ENCODE data around the gene CEP131. TPM values are rescaled to one million over a fixed set of nuclear protein-coding genes. Genes with fewer than 3 reads are reported as not detected.

CEP131 gene
- total RNA-seq, result 11.3 and 12.3 TPM in 2 replicates

DNA sequence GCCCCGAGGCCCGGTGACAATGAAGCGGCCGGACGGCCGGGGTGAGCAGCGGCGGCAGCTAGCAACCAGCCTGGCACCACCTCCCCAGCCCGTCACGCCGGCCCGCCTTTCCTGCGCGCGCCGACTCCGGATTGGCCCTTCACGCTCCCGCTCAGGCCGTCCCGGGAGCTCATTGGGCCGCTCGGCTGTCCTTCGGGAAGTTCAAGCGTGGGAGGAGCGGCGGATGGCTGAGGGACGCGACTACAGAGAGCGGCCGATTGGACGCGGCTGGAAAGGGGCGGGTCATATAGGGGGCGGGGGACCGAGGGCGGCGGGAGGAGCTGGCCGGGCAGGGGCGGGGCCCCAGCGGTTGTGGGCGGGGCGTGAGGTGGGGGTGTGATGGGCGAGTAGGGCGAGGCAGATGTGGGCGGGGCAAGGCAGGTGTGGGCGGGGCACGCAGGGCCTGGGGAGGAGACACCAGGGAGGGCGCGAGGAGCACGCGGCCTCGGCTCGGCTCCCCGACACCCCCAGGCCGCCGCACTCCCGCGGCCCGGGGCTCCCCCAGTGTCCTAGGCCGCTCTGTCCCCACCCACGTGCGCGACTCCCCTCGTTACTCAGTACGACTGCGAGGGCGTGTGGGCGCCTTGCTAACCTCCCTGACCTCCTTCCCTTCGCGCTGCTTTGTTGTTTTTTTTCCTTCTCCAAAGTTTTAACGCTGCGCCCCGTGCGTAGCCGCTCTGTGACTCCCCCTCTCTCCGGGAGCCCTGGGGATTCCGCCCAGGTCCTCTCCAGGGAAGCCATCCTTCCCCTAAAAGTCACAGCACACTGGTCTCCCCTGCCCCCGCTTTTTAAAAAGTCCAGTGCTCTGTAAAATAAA lies at the start of gene CEP131:
CEP131 (minus strand) TSS at position 60 of the 856 bp plus-strand sequence. CDS start 2,909 bp downstream, outside the sequence.
- peak; percentile 99 for DNase-seq

DNA sequence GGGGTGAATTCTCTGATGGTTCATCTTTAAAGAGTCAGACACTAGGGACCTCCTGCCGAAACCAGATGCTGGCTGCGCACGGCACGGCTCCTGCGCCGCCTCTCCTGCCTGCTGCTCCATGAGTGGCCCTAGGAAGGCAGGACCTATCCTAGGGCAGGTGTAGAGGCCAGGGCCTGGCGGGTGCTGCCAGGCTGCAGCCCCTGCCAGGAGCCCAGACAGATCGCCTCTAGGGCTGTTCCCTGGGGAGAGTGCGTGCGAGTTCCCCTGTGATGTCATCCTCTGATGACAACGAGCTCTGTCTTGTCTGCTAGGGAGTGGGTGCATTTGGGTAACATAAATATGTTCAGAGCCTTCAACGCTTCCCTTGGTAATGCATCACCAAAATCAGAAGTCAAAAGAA lies 48.5 kb upstream of the CEP131 start:
- no peak for DNase-seq

DNA sequence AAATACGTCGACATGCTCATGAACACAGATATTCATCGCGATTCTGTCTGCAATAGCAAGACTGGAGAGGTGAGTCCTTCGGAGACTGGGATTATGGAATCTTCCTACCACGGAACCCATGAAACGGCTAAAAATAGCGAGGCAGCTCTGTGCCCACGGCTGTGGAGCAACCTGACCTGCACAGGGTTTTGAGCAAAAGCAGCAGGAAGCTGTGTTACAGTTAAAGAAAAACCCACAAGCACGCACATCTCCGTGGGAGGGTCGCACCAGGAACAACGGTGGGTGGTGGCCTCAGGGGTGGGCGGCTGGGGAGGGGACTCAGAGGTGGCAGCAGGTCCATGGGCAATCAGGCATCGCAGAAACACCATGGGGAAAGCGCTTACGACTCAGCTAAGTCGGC lies 47.5 kb upstream of the CEP131 start:
- DNase-seq, result no peak

DNA sequence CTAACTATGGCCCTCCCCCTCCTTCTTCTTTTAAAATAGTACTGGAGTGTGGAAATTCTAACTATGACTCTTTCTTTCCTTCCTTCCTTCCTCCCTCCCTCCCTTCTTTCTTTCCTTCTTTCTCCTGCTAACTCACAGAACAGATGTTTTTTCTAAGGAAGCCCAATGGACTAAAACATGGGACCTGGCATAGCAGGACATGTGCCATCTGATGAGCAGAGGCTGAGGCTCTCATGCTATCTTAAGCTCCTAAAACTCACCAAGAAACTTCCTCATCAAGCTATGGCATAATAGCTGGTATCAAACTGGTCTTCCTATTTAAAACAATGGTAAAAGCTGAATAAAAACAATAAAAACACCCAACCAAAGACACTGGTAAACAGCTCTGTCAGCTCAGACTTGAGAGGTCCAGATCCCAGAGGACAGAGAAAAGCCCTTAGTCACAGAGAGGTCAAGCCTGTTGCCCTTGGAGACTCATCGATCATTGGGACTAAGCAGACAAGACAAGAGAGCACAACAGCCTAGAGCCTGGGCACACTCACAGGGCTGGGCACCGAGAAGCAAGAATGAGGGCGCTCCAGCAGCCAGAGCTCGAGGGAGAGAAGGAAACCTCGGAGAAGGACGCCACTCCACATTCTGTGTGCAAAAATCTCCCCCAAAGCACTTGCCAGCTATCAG lies 44.8 kb upstream of the CEP131 start:
- no peak for DNase-seq

DNA sequence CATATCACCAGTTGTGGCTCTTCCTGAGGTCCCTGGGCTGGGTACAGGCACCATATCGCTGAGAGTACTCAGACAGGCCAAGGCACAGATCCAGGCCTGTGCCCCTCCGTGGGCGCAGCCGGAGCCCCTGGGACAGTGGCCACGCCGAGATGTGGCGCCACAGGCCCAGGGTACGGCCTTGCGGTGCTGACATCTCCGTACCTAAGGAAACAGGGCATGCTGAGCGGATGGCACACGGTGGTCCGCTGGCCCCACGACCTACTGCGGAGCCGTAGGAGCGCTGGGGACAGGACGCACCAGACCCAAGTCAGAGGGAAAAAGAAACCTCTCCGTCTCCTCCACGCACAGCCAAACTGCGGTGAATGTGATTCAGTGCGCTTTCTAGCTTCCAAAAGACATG lies 42.8 kb upstream of the CEP131 start:
- DNase-seq, result no peak

DNA sequence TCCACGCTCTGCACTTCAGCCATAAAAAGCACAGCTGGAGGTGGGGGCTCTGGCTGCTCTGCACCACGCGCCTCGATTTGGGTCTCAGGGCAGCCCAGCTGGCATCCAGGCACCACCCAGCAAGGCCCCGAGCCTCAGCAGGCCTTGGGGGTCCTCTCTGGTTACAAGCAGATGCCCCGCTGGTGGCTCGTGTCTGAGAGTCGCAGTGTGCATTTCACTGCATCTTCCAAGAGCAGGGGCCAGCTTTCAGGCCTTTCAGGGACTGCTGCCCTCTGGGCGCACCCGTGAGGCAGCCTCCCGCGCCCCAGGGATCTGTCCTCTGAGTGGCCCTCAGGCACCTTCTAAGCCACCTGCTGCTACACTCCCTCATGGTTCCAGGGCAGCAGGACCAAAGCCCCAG lies 41.9 kb upstream of the CEP131 start:
- DNase-seq, result no peak

DNA sequence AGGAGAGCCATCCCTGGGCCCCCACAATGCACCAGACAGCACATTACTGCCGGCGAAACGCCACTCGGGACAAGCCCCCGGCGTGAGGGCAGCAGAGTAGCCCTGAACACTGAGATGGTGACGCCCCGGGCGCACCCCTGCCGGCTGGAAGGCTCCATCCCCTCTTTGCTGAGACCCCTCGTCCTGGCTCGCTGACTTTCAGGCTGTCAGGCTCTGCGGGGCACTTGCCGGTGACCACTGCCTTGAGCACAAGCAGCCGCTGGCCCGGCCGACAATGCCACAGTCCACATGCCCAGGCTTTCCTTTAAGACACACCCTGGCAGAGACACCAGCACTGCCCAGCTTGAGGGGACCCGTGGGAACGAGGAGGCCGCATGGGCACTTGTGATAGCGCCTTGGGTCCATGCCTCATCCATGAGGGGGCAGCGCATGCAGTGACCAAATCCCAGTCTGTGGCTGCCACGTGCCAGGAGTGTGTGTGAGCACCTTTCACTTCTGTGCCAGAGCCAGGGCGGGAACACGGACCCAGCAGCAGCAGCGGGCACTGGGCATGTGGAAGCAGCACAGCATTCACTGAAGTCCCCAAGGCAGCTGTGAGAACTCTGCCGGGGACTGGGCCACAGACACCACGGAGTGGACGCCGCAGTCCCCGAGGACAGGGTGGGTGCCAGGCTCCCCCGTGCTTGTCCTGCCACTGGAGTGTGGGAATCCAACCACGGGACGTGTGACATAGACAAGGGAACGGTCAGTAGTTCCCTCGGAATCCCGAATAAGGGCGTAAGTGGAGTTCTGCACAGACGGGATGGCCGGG lies 40.8 kb upstream of the CEP131 start:
- no peak for DNase-seq

DNA sequence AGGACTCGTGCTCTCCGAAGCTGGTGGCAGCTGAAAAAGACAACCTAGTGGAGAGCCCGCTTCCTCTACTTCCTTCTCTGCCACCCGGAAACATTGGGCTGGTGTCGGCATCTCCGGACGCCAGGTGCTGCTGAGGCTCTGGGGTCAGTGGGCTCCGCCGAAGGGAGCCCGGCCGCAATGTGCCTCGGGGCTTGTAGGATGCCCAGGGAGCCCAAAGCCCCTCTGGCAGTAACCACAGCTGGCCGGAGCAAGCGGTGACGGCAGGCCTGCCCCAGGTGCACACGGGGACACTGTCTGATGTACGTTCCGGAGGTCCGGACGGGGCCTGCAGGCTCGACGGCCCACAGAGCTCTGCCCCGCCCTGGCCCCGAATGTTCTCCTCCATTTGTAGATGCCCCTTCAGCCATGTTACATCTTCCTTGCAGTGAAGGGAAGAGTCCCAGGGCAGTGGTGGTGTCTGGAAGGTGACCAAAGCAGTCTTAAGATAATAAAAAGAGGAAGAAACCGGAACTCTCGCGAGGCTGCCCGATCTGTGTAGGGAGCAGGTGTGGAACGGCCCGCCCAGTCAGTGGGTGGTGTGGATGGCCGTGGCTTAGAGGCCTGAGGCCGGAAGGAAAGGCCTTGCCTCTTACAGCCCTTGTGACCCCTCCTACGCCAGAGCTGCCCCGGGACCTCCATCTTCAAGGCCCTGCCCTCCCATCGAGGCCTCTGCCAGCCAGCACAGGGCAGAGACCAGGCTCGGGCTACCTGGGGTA lies 39.0 kb upstream of the CEP131 start:
- DNase-seq, result no peak

DNA sequence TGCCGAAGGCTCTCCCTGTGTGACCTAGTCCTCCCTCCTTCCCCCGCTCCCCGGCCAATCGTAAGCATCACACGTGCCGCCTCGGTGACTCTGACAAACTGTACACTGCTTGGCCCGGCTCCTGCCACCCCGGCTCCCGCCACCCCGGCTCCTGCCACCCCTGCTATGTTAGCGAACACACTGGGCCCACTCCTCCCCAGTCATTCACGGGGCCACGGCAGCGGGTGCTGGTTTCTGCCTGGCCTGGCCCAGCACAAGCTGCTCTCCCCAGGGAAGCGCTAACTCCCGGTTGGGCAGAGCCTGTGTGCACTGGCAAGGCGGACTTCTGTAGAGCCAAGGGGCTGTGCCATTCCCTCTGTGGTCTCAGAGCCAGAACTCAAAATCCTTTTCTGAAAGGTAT lies 38.3 kb upstream of the CEP131 start:
- no peak for DNase-seq

DNA sequence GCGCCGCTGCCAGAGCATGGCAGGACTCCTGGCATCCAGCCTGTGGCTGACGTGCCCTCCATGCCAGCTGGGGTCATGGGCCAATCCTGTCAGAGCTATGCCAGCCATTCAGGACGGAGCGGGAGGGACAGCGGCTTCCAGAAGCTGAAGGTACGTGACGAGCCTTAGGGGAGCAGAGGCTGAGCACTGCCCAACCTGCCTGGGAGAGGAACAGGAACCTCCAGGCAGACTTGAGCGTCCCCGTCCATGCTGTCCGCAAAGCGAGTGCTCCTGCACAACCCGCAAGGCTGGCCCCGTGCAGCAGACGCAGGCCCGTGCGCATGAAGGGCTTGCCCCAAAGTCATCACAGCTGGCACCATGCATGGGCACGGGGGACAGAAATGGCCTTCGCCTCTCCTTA lies 37.9 kb upstream of the CEP131 start:
- DNase-seq, result no peak

DNA sequence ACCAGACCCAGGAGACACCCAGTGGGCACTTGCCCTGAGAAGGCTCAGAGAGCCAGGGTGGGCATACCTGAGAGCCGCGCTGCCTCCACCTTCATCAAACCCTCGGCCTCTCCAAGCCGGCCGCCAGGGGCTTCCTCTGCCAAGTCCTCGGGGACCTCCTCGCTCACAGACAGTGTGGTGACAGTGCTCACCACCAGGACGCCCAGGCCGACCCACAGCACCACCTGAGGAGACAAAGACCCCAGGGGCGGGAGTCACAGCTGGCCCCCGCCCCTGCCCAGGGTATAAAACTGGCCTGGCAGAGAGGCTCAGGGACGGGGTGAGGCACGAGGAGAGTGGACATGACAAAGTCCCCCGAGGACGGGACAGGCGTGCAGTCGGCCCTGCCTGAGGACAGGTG lies 37.4 kb upstream of the CEP131 start:
- no peak for DNase-seq

DNA sequence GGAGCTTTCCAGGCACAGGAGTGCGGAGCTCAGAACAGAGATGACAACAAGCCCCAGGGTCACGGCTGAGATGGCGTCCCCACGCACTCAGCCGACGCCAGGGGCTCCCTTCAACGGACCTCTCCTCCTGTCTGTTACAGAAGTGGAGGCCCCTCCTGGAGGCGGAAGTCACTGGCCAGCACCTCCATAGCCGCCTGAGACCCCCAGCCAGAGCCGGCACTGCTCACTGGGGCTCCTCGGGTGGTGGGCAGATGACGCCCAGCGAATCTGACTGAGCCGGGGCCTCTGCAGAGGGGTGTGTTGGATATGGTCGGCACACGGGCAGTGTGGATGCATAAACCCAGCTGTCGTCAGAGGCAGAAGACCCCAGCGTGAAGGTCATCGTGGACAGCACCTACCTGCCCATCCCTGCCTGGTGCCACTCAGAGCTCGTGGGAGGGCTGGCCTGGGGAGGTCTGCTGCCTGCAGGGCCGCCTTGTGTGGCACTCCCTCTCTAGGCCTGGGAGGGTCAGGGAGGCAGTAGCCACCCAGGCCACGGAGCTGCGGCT lies 36.4 kb upstream of the CEP131 start:
- no peak for DNase-seq

DNA sequence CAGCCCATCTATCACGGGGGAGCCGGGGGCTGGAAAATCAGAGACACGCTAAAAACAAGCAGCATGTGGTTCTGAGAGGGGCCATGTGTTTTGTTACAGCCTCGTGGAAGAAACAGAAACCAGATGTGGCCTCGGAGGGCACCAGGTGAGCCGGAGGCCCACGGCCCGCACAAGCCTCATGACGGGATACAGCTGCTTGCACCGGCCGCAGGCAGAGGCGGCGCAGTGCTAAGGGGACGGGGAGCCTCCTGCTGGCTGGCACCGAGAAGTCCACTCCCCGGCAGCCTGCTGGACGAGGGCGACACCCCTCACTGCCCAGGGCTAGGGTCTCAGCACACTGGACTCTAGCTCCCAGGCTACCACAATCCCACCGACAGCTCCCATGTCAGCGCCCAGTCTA lies 35.5 kb upstream of the CEP131 start:
- no peak for DNase-seq

DNA sequence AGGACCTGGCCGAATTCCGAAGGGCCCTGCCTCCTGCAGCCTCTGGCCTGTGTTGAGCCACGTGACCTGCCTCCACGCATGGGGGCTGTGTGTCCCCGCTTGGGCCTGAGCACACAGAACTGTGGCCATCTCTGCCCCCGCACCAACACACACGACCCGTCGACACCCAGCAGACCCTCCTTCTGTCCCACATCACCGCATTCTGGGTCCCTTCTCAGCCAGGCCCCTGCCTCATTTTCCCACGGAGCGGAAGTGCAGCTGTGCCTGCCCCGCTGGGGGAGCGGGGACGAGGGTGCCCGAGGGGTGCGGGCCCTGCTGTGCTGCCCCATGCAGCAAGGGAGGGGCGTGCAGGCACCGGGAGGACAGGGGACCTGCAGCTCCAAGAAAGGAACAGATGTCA lies 34.8 kb upstream of the CEP131 start:
- no peak for DNase-seq

DNA sequence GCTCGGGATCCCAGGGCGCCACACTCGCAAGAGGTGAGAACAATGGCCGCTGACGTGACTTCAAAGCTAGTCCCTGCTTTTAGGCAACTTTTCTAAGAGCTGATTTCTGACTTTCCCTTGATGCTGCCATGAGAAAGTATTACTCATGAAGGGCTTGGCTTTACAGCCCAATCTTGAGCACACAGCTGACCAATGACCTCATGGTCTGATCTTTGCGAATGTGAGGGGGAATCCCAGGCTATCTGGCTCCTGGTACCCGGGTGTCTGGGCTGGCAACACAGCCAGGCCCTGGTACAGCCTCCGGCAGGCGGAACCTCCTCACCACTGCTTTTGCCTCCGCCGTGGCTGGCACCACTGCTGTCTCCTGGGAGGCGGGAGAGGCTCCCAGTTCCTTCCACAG lies 33.9 kb upstream of the CEP131 start:
- peak; percentile 21 for DNase-seq

DNA sequence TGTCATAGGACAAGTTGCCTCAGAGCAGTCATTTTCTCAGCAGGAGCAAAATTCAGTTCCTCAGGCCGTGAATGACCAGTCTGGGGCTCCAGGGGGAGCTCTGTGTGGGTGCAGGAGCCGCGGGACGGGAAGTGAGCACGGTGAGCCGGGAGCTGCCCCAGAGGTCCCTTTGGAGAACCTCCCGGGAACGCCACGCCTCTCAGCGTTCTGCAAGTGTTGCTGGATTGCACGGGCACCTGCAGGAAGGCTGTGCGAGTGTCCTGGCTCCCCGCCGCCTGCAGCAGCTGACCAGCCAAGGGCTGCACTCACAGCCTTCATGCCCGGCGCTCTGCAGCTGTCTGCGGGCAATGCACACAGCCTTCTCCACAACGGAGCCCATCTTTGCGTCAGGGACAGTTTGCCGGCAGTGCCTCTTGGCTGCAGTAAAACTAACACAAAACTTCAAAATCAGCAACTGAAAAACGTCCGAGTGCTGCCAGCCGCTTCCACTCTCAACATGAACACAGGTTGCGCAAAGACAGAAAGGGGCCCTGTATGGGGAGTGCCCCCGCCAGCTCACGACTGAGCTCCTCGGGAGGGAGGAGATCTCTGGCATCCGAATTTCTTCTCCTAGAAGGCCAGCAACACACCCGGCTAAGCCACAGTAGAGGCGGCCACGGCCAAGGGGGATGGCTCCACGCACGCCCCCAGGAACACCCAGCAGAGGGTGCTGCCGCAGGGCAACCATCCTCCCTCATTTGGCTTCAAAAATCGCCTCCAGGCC lies 32.4 kb upstream of the CEP131 start:
- DNase-seq, result peak; percentile 81

DNA sequence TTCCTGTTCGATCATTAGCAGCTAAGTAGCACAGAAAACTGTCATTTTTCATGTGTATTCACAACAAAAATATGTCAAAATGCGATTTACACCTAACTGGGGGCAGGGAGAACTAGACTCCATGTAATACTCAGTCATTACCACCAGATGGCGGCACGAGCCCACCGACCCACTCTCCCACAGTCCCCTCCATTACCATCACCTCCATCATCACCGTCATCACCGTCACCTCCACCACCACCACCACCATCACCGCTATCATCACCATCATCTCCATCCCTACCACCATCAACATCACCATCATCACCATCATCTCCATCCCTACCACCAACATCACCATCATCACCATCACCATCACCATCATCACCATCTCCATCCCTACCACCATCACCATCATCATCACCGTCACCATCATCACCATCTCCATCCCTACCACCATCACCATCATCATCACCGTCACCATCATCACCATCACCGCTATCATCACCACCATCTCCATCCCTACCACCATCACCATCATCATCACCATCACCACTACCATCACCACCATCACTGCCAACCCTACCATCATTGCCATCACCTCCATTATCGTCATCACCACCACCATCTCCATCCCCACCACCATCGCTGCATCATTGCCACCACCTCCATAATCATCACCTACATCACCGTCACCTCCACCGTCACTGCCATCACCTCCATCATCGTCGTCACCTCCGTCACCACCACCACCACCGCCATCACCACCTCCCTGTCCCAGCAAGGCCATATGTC lies 30.8 kb upstream of the CEP131 start:
- peak; percentile 72 for DNase-seq

DNA sequence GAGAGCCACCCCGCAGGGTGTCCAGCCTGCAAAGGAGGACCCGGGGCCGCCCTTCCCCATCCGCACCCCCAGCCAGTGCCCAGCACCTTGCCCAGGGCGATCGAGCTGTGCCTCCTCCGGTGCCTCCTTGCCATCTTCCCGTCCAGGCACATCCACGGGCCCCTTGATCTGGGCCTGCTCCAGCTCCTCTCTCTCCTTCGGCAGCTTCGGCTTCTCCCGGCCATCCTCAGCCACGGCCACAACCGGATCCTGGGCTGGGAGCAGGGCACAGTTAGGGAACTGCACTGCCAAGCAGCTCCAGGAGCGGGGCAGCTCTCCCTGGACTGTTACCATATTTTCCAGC lies 30.2 kb upstream of the CEP131 start:
- DNase-seq, result no peak

DNA sequence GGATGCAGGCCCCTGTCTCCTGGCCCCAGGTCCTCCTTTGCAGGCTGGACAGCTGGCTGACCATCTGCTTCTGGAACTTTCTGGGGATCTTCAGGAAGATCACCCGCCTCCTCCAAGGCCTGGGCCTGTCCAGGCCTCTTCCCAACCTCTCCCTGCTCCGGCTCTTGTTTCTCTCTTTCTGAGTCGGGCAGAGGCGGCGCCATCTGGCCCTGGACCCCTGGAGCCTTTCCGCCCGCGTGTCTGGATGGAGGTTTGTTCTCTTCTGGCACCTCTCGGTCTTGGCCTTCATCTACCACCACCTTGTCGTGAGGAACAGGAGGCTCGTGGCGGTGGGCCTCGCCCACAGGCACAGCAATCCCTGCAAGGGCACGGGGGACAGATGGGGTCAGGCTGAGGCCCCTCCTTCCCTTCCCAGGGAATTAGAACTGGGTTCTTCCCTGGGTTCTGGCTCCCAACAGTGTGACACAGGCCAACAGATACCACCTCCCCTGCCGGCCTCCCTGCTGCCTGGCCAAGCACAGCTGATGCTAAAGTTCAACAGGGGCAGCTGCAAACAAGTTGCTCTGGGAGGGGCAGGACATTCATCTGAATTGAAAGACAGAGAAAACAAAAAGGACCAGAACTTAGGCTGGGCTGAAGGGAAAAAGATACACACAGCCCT lies 29.7 kb upstream of the CEP131 start:
- DNase-seq, result no peak

DNA sequence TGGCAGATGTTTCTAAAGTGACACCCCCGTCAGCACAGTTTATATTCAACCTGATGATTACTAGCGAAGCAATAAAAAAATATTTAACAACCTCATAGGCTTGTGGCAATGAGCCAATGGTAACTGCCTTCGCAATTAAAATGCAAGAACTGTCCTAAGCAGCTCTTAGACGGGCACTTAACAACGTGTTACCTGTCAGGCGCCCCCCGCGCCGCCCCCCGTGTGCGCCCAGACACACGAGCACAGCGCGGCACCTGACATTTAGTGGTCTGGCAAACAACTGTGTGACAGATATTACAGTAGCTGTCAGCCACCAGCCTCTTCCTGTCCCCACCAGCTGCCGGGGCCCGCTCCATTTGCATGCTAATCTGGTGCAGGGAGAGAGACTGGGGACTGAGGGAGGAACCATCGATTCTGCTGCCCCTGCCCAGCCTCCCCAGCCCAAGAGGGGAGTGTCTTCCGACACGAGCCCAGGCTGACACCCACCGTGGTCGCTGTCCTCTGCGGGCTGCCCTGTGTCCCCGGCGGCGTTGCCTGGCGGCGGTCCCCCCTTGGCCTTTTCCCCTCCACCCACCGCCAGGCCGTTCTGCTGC lies 29.0 kb upstream of the CEP131 start:
- no peak for DNase-seq
